ENCODE data around the gene USF1.
A peak's percentile ranks its signal among the peaks of the same experiment; 100 is the strongest.

The USF1 gene

DNA sequence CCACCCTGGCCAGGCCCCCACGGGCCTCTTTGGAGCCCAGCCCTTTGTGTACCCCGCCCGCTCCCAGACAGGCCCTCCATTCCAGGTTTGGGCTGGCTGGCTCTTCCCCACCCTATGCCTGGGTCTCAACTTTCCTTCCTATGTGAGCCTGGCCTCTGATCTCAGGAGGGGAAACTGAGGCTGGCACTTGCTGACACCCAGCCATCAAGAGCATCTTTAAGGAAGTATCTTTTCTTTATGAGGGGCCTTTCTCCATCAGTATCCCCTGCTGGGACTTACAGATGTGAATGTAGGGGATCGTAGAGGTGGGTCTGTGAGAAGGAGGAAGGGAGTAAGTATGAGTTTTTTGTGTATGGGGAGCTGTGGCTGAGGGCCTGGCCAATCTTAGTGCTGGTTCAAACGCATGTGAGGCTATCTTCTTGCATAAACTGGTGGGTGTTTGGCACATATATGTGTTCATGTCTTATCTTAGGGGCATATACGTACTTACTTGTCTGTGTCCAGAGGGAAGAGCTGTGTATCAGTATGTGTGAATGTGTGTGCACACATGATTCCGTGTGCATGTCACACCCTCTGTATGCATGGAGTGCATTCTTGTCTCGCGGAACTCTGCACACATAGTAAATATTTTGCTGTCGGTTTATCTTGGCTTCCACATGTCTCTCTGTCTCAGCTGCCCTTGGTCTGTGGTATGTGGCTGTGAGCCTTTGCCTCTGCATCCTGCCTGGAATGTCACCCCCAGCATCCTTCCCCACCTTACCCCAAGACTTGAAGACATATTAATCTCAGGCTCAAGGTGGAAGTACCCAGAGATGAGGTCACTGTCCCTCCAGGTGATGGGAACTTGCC lies 38.2 kb upstream of the USF1 start:
- H3K4me3 ChIP-seq (replicated peaks; ENCODE audit: low read depth, low read length) = no peak overlapping the region
- DNase-seq (ENCODE audit: low read depth) = peak; percentile 25
- TF ChIP-seq, protein P1, sequence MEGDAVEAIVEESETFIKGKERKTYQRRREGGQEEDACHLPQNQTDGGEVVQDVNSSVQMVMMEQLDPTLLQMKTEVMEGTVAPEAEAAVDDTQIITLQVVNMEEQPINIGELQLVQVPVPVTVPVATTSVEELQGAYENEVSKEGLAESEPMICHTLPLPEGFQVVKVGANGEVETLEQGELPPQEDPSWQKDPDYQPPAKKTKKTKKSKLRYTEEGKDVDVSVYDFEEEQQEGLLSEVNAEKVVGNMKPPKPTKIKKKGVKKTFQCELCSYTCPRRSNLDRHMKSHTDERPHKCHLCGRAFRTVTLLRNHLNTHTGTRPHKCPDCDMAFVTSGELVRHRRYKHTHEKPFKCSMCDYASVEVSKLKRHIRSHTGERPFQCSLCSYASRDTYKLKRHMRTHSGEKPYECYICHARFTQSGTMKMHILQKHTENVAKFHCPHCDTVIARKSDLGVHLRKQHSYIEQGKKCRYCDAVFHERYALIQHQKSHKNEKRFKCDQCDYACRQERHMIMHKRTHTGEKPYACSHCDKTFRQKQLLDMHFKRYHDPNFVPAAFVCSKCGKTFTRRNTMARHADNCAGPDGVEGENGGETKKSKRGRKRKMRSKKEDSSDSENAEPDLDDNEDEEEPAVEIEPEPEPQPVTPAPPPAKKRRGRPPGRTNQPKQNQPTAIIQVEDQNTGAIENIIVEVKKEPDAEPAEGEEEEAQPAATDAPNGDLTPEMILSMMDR (IDR thresholded peaks at IDR 0.05; ENCODE audit: low read length, missing control alignments) = no peak

DNA sequence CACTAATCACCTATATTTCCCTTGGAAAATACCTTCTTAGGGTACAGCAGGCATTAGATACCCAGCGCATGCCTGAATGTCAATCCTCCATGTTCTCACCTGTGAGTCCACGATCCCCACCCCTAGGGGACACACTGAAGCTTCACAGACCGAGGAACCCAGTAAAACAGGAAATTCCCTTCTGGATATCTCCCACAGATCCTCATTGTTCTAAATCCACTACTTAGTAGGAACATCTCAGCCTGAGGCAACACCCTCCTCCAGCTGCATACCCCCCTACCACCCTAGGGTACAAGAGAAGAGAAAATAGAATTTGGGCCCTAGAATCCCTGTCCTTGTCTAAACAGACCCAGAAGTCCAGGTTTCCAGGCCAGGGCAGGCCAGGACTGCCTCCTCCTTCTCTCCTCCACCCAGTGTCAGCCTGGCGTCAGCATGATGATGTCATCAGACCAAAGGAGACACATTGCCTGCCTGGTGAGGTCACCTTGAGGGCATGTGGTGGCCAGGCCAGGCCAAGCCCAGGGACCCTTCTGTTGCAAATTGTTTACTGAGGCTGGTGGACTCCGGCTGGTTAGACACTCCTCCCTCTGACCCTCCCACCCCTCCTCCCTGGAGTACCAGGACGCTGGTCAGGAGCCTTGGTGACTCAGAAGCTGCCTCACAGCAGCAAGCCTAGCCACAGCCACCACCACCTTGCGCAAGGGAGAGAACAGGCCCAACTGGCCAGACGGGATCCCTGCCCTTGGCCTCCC lies 37.4 kb upstream of the USF1 start:
- no peak overlapping the region for H3K4me3 ChIP-seq (replicated peaks; ENCODE audit: low read depth, low read length)
- DNase-seq (ENCODE audit: low read depth) = peak; percentile 89
- TF ChIP-seq, protein P1 (IDR thresholded peaks at IDR 0.05; ENCODE audit: low read length, missing control alignments) = no peak

DNA sequence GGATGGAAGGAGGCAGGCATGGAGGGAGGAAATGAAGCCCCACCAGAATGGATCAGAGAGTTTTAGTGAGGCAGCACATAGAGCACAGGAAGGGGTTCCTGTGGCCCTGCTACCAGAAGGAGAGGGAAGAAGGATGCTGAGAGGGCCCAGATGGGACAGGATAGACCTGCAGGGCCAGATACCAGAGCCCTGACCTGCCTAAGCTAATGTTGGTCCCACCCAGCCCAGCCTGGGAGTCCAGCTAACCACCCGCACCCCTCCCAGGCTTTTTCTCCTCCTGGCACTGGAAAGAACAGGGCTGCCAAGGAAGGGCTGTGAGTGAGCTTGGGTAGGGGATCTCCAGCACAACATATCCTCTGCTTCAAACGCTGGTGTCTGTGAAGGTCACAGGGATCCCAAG lies 36.7 kb upstream of the USF1 start:
- DNase-seq (ENCODE audit: low read depth) = no peak
- no peak overlapping the region for H3K4me3 ChIP-seq (replicated peaks; ENCODE audit: low read depth, low read length)
- TF ChIP-seq, protein P1 (IDR thresholded peaks at IDR 0.05; ENCODE audit: low read length, missing control alignments) = no peak

DNA sequence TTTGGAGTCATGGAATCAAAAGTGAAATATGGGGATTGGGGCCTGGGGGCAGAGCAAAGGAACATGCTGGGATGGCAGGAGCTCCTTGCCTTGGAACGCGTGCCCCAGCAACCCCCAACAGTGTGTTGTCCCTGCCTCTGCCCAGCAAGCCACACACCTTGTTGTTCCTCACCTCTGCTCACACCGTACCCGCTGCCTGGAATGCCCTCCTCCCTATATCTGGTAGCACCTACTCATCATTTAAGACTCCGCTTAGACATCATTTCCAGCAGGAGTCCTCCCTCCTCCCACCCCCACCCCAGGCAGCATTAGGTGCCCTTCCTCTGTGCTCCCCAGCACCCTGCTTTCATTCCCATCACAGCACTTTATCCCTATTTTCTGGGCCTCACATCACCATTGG lies 35.7 kb upstream of the USF1 start:
- H3K4me3 ChIP-seq (replicated peaks; ENCODE audit: low read depth, low read length) = no peak overlapping the region
- DNase-seq (ENCODE audit: low read depth) = no peak
- TF ChIP-seq, protein P1 (IDR thresholded peaks at IDR 0.05; ENCODE audit: low read length, missing control alignments) = no peak

DNA sequence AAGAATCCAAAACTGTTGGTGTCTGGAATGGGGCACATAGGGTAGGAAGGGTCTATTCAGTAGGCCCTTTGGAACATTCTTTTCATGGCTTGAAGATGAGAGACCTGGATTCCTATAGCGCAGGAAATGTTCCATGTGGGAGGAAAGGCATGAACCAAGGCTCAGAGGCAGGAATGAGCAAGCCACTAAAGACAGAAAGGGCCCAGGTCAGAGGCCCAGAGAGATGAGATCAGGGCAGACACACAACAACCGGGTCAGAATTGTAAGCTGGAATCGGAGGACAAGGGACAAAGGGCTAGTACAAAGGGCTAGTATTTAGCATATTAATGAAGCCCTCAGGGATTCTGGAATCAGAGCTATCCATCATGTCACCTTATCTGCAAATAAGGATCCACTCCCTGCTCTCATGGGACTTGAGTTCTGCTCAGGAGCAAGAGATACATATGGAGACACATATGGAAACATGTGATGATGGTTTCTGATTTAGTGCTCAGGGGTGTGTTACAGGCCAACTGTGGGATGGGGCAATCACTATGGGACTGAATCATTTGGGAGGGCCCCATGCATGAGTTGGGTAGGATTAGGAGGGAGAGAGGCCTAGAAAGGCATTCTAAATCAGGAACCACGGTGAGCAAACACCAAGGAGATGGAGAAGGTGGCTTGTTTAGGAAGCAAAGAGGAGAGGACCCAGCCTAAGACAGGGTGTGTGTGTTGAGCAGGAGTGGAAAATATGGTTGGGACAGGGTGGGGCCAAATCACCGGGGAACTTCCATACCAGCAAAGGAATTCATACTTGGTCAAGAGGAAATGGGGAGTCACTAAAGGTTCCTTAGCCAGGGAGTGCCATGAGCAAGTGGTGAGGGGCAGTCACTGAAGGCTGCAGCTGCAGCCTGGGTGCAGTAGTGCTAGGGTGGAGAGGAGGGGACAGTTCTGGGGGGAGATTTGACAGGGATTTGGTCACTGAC lies 34.9 kb upstream of the USF1 start:
- H3K4me3 ChIP-seq (replicated peaks; ENCODE audit: low read depth, low read length) = no peak overlapping the region
- peak; percentile 38 for DNase-seq (ENCODE audit: low read depth)
- TF ChIP-seq, protein P1 (IDR thresholded peaks at IDR 0.05; ENCODE audit: low read length, missing control alignments) = no peak

DNA sequence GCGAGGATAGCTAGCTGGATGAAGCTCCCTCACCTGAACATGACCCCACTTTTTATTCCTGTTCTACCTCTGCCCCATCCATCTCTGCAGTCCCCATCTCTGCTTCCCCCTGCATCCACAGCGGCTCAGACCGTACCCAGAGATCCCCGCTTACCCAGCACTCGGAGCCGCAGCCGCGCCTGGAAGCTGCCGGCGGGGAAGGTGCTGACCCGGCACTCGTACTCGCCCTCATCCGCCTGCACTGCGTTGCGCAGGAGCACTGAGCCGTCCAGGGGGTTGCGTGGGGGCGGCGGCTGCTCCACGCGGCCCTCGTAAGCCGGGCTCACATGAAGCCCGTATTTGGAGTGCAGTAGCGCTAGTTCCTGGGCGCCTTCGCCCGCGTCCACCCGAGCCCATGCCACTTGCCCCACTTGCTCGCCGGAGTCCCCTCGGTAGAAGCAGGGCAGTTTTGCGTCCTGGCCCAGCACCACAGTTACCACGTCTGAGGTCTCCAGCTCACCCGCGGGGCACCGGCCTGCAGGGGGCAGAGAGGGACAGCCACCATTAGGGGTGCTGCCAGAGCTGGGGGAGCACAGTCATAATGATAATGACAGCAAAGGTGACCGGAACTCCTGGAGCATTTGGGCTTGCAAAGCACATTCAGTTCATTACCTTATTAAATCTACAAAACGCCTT lies 33.8 kb upstream of the USF1 start:
- no peak overlapping the region for H3K4me3 ChIP-seq (replicated peaks; ENCODE audit: low read depth, low read length)
- no peak for DNase-seq (ENCODE audit: low read depth)
- TF ChIP-seq, protein P1 (IDR thresholded peaks at IDR 0.05; ENCODE audit: low read length, missing control alignments) = no peak
